GM18519 (cell line): ENCODE results near the gene SLC6A11.

Source experiments
- ATAC-seq: cut with Tn5 transposase; IDR thresholded peaks from one replicate; pipeline ENCODE4 v1.9.1; 2021; ENCODE audit warnings: mild to moderate bottlenecking, moderate library complexity; ENCODE audit not compliant: unreplicated experiment, low FRiP score

Gene SLC6A11

DNA sequence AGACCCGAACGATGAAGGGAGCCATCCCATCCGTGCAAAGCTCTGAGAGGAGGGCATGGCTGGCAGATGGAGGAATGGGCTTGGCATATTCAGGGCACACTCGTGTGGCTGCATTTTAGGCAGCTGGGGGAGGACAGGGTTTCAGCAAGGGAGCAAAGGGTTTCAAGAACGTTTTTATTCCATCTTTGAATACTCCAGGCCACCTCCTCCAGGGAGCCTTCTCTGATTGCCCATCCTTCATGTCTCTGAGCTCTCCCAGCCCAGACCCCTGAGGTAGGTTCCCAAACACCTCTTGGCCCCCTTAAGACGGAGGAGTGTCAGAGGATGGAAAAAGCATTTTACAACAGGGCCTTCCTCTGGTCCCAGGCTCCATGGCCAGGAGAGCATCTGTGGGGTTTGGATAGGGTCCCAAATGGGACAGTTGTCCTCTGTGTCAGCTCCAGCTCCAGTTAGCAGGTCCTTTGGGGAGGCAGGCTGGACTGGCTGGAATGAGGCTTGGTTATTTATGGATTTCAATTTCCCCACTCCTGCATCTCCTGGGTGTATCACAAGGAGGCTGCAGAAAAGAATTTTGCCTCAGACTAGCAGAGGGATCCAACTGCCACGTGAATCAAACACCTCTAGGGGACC lies 158.8 kb downstream of the SLC6A11 start:
- no peak for ATAC-seq

DNA sequence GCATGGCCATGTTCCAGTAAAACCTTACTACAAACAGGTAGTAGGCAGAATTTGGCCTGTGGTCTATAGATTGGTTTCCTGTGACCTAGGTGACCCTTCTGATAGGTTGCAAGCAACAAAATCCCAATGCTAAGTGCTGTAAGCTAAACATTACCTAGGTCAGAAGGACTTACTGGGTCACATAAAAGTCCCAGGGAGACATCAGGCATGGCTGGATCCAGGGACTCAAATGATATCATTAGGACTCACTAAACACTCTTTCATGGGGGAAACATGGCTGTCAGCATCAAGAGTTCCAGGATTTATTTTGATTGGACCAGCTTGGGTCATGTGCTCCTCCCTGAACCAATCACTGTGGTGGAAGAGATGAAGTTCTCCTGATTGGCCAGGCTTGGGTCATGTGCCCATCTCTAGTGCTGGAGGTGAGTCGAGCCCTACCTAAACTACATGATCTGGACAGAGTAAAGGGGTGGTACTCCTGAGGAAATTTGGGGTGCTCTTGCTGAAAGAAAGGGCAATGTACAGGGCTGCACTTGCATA lies 159.7 kb downstream of the SLC6A11 start:
- ATAC-seq, result no peak

DNA sequence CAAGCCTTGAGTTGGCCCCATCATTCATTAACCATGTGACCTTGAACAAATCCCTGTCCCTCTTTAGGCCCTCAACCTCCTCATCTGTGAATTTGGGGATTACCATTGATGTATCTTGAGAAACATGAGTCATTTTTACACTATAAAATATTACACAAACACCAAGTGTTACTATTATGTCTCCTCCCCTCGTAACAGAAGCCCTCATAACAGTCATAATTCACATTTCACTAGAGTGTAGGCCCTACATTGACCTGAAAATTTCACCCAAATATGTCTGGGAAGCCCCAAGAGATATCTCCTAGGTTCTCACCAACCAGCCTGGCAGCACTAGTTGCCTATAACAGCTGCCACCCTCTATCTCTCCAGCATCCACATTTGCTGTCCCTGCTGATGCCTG lies 160.7 kb downstream of the SLC6A11 start:
- ATAC-seq, result no peak

DNA sequence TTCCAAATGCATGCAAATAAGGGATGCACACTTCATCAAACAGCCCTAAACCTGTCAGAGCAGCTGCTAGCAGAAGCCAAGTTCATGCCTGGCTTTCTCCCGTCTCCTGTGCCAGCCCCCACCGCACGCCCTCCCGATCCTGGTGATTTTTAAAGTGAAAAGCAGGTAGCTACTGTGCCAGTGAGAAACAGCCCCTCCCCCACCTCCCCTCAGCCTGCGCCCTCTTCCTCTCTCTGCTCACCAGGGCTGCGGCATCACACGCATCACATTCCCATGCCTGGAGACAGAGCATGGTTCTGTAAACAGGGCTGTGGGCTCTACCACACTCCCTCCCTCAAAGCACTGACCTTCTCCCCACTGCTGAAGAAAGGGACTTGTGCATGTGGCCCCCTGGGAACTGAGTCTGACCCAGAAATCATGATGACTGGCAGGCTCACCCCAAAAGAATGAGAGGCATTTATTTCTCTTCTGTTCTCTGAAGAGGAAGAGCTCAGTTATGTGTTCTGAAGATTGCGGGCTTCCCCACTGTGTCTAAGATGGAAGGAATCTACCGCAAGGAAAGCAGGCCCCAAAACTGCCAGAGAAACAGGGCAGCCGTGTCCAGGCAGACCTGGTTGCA lies 162.0 kb downstream of the SLC6A11 start:
- no peak for ATAC-seq

DNA sequence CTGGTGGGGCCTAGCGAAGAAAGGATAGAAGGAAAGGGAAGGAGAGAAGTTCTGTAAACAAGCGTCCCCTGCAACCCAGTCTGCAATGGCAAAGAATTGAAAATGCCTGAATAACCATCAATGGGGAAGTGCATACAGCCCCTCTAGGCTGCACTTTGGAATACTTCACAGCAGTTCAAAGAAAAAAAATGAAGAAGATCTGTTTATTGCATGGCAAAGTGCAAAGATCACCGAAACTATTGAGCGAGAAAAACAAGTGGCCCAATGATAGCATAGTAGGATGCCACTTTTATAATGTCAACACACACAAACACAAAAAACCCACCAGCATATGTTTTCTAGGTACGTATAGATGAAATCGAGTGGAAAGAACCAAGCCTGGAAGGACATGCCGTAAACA lies 162.9 kb downstream of the SLC6A11 start:
- ATAC-seq, result no peak

DNA sequence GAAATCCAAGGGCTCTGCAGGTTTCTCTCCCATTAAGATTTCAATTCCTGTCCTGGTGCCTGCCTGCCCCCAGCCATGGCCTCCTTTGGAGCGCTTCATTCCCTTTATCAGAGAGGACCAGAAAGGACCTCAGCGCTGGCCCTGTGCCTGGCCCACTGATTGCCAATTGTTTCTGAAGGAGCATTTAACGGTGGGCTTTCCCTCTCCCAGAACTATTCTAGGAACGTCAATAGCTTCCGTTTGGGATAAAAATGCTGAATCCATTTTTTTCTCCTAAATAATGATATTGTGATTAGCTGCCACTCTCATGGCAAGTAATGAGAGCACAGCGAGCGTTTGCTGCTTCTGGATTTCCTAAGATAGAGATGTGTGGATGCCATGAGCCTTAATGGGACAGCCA lies 164.3 kb downstream of the SLC6A11 start:
- no peak for ATAC-seq

DNA sequence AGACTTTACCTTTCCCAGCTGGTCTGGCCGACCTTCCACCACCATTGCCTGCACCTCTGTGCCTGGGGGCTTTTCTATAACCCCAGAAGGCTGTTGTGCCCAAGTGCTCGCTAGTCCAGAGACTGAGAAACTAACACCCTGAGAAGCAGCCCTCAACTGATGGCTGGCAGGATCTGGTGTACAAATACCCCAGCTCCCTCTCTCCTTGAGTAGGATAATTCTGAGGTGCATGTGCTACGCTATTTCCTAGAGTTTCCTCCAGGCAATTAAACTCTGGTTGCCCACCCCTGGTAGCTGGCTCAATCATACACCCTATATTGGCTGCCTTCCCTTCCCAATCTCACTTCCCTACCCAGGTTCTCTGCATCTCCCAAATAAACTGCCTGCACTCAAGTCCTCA lies 165.0 kb downstream of the SLC6A11 start:
- no peak for ATAC-seq

DNA sequence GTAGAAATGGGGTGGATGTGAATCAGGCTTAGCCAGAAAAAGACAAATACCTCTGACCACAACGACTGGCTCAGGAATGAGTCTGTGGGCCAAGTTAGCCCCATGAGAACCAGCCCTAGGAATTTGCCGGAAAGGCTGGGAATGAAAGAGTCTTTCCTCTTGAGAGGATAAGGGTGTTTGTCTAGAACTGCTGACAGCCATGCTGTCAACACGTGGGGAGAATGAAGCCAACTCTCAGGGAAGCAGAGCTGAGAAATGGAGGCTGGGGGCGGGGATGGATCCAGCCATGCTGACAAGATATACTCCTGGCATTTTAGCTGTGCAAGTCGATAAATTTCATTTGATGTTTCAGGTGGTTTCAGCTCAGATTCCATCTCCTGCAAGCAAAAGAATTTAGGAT lies 165.9 kb downstream of the SLC6A11 start:
- no peak for ATAC-seq

DNA sequence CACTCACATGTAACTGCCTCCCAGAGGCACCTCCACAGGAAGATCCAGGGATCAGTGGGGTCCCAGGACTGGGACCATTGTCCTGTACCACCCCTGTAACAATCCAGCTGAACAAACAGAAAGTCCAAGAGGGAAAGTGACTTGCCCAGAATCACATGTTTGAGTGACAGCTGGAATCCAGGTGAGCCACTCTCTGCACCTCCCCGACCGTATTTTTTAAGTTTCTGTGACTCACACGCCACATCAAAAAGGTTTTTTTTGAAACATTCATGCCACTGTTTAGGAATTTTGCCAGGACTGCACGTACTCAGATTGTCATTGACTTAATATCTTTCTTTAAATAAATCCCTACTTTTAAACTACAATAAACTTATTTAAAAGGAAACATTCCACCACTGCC lies 166.8 kb downstream of the SLC6A11 start:
- no peak for ATAC-seq

DNA sequence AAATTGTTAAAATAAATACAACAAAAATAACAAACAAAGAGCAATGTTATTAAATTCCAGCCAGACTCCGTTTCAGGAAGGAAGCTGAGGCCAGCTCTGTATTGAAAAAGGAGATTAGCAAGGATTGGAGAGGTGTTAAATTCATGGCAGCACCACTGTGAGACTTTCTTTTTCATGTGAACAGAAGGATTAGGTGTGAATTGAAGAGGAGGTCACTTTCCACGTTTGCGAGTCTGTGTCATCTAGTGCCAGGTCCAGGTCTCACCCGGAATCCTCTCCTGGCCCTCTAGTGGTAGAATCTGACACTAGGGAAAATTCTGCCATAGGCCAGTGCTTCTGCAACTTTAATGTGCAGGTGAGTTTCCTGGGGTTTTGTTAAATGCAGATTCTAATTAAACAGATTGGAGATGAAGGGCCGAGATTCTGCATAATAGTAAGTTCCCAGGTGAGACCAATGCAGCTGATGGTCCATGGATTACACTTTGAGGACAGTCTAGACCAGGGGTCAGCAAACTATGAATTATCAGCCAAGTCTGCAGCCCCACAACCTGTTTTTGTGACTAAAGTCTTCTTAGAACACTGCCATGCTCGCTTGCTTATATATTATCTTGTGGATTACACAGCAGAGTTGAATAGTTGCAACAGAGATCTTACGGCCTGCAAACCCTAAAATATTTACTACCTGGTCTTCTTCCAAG lies 167.3 kb downstream of the SLC6A11 start:
- ATAC-seq, result no peak

DNA sequence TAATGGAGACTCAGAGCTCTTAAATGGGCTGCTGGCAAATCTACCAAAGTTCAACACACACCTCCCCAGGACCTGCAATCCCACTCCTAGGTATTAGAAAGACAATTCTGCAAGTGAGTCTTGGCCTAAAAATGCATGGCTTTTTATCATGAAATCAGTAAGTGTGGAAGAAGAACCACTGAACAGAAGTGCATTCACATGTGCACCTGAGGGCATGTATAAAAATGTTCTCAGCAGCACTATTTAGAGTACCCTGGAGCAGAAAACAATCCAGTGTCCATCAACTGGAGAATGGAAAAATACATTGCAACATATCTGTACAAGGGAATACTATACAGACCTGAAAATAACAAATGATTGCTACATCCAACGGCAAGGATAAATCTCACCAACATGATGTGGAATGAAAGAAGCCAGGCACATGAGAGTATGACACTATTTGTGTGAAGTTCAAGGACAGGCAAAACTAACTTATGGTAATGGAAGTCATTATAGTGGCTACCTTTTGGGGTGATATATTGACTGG lies 168.4 kb downstream of the SLC6A11 start:
- no peak for ATAC-seq

DNA sequence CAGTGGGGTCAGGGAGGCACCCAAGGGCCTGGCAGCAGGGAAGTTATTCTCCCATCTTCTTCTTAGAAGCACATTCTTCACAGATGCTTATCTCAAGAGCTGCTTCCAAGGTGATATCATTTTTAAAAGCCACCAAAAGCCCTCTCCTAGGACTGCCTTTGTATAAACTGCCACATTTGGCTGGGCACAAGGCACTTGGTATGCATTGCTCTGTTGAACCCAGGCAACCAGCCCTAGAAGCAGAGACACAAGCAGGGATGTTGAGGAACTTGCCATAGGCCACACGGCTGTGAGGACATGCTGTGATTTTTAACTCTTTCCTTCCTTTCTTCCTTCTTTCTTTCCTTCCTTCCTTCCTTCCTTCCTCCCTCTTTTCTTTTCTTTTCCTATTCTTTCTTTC lies 169.2 kb downstream of the SLC6A11 start:
- ATAC-seq, result no peak

DNA sequence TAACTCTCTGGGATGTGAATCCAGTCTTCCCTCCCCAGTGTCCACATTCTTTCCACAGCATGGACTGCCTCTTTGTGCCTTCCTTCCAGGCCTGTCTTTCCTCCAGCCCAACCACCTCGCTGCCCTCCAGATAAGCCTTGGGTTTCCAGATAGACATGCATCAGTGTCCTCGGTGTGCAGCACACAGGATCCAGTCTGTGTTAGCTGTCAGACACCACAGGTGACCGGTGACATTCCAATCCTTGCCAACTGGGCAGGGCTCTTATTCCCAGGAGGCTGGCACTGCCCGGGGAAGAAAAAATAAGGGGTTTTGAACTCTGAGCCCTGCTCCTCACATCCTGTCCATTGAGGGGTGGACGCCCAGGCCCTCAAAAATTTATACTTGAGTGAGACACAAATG lies 170.6 kb downstream of the SLC6A11 start:
- ATAC-seq, result no peak

DNA sequence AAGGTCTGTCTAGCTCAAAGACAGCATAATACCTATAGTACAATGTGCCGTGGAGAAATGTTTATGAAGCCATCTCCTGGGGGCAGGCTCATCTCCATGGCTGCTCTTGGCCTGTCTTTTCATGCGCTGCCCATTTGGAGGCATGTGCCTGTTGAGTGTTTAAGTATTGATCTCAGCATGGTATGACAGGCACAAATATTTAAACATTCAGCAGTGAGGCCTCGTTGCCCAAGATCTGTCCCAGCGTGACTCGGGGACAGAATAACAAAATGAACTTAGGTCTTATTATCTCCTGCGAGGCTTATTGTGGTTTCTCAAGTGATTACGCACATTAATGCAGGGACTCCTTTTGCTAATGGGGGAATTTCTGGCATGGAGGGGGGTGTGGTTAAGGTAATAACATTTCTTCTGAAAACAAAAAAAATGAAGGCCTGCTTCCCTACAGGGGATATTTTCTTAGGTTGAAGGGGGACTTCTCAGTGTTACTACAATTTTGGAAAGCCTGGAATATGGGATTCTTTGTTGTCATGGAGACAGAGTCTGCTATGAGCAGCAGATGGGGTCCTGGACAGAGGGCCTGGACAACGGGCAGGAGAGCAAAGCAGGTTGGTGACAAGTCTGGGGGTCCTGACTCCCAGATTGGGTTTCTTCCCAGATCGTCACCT lies 172.1 kb downstream of the SLC6A11 start:
- ATAC-seq, result no peak

DNA sequence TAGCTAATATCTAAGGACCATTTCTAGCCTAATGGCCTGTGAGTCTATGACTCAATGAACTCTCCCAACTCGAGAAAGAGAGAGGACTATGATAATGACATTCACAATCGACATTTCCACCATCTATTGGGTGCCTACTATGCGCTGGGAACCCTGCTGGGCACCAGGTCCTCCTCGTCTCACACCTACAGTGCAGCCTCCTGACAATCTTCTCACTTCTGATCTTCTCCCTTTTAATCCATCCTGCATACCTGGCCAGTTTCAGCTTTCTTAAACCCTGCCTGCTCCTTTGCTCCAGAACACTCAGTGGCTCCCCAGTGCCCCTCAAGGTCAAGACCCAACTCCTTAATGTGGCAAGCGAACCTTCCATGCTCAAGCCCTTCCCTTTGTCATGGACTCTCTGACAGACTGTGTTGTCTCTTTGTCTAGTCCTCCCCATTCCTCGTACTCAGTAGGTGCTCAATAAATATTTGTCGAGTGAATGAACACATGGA lies 173.0 kb downstream of the SLC6A11 start:
- no peak for ATAC-seq
